Upper lobe of left lung (tissue), 4 donors: ENCODE data around the gene JAG2.

Source experiments
- CTCF ChIP-seq, 6 experiments: fragments of 450-650 bp in 4 of 6; fragments of 200-600 bp in 2 of 6; sonication (generic) in 2 of 6; IDR thresholded peaks; one replicate each; pipeline ENCODE4 v1.5.1; 2016 to 2019; ENCODE audit warnings: antibody characterized with exemption in 6 of 6
- POLR2A ChIP-seq, 4 donors: fragments of 450-650 bp; IDR thresholded peaks; one replicate each; pipeline ENCODE4 v1.5.1; 2016 to 2017; ENCODE audit warnings: antibody characterized with exemption in 4 of 4, mild to moderate bottlenecking in 2 of 4
- POLR2AphosphoS5 ChIP-seq, 2 donors: sonication (generic); formaldehyde crosslinking; IDR thresholded peaks; one replicate each; pipeline ENCODE4 v1.5.1; 2017; ENCODE audit warnings: antibody characterized with exemption in 2 of 2

- TF ChIP-seq POLR2A (IDR thresholded peaks at IDR 0.05) (no peak), CTCF (IDR thresholded peaks at IDR 0.05) (no peak), POLR2AphosphoS5 (IDR thresholded peaks at IDR 0.05) (no peak)
These were observed 40.5 kb downstream of the JAG2 start for GRCh38 chr14:105128059-105128458.
